ENCODE results near the gene GABARAPL2.

GRCh38 chr16:75558846-75559401 is 7.3 kb upstream of the GABARAPL2 start:
- TF ChIP-seq CTCF (IDR thresholded peaks at IDR 0.05; ENCODE audit: insufficient read depth, low read length, poor library complexity, severe bottlenecking) (no peak), EZH2phosphoT487 (conservative IDR thresholded peaks at IDR 0.05; ENCODE audit: low read length) (no peak)
